GM12873 (cell line): Measurements from ENCODE around the gene MTUS2.

Experiments
- CTCF ChIP-seq: IDR thresholded peaks from 2 replicates; pipeline ENCODE4 v1.5.1; 2012; ENCODE audit warnings: low read depth, mild to moderate bottlenecking, moderate library complexity, low read length, control low read depth; ENCODE audit not compliant: insufficient read depth; ENCODE audit errors: missing control alignments

Gene MTUS2

GRCh38 chr13:29439601-29440388 lies 619.7 kb downstream of the MTUS2 start:
- TF ChIP-seq CTCF = no peak

- no peak for TF ChIP-seq CTCF
These were observed 621.2 kb downstream of the MTUS2 start for GRCh38 chr13:29441306-29441705.

GRCh38 chr13:29446016-29446415 lies 625.9 kb downstream of the MTUS2 start:
- no peak for TF ChIP-seq CTCF

- no peak for TF ChIP-seq CTCF
These were observed 628.0 kb downstream of the MTUS2 start for GRCh38 chr13:29448174-29448573.

GRCh38 chr13:29449726-29450125 lies 629.6 kb downstream of the MTUS2 start:
- no peak for TF ChIP-seq CTCF

GRCh38 chr13:29451976-29452375 lies 631.8 kb downstream of the MTUS2 start:
- TF ChIP-seq CTCF = no peak

- no peak for TF ChIP-seq CTCF
These were observed 632.9 kb downstream of the MTUS2 start for GRCh38 chr13:29452773-29453616.
